Epithelial cell of esophagus (primary cell): ENCODE measurements around the gene GRK3.

ENCODE experiments used
- DNase-seq: peaks from one replicate; pipeline ENCODE4 v3.0.0; 2010; ENCODE audit warnings: low read depth
- H3K4me3 ChIP-seq: 2 replicates; pipeline ENCODE4 v1.5.1; 2011; ENCODE audit warnings: mild to moderate bottlenecking, low read length, control low read depth
- CTCF ChIP-seq: IDR thresholded peaks from 2 replicates; pipeline ENCODE4 v1.5.1; 2011; ENCODE audit warnings: low read depth, mild to moderate bottlenecking, low read length, control low read depth, inconsistent platforms; ENCODE audit not compliant: insufficient read depth; ENCODE audit errors: missing control alignments

The GRK3 gene

GRCh38 chr22:25697978-25698377 lies 133.5 kb downstream of the GRK3 start:
- DNase-seq, result no peak
- no peak overlapping the region for H3K4me3 ChIP-seq
- TF ChIP-seq CTCF, result no peak

GRCh38 chr22:25698461-25698860 lies 134.0 kb downstream of the GRK3 start:
- TF ChIP-seq CTCF, result no peak
- H3K4me3 ChIP-seq, result no peak overlapping the region
- no peak for DNase-seq

GRCh38 chr22:25698978-25699377 lies 134.5 kb downstream of the GRK3 start:
- DNase-seq, result no peak
- no peak for TF ChIP-seq CTCF
- H3K4me3 ChIP-seq, result no peak overlapping the region

GRCh38 chr22:25701056-25701780 lies 136.7 kb downstream of the GRK3 start:
- DNase-seq, result no peak
- no peak for TF ChIP-seq CTCF
- no peak overlapping the region for H3K4me3 ChIP-seq

GRCh38 chr22:25702040-25702439 lies 137.6 kb downstream of the GRK3 start:
- peak; percentile 15 for DNase-seq
- TF ChIP-seq CTCF, result peak; percentile 28

GRCh38 chr22:25702571-25703167 lies 138.2 kb downstream of the GRK3 start:
- H3K4me3 ChIP-seq, result no peak overlapping the region
- TF ChIP-seq CTCF, result no peak
- peak; percentile 80 for DNase-seq

More at GRCh38 chr22:25702040-25702439, 137.6 kb downstream of the GRK3 start:
- no peak overlapping the region for H3K4me3 ChIP-seq

GRCh38 chr22:25704701-25705100 lies 140.2 kb downstream of the GRK3 start:
- TF ChIP-seq CTCF, result no peak
- no peak for DNase-seq
- H3K4me3 ChIP-seq, result no peak overlapping the region
